HEK293 (cell line): ENCODE data around the gene TEAD2.

Experiments used
- CTCF ChIA-PET: fragments of 350-600 bp; formaldehyde crosslinking; extraction: SDS; loops from one replicate; lab custom pipeline; 2021; ENCODE audit warnings: antibody characterized with exemption; lab: Yijun Ruan, JAX
- POLR2A ChIA-PET: fragments of 300-600 bp; formaldehyde crosslinking; extraction: SDS; loops from one replicate; lab custom pipeline; 2020; ENCODE audit warnings: antibody characterized with exemption, inconsistent platforms; lab: Yijun Ruan, JAX
- H3K27ac ChIP-seq: fragments of 200-500 bp; sonication (Bioruptor generic); 2 replicates; pipeline ENCODE4 v1.5.1; 2014; ENCODE audit warnings: low read depth, low read length, control low read depth, inconsistent platforms; ENCODE audit errors: extremely low read depth
- H3K36me3 ChIP-seq, 2 experiments: fragments of 200-500 bp in 1 of 2; sonication (Bioruptor generic) in 1 of 2; 1 replicate in 1 of 2; 2 replicates in 1 of 2; pipeline ENCODE4 v1.5.1; 2014 to 2017; ENCODE audit warnings: inconsistent platforms in 2 of 2, low read length in 2 of 2; ENCODE audit not compliant: control insufficient read depth in 2 of 2, insufficient read depth in 1 of 2
- H3K4me1 ChIP-seq: fragments of 200-500 bp; sonication (Bioruptor generic); 2 replicates; pipeline ENCODE4 v1.5.1; 2014; ENCODE audit warnings: mild to moderate bottlenecking, low read length, inconsistent platforms; ENCODE audit not compliant: control insufficient read depth, insufficient read depth
- H3K4me3 ChIP-seq: 2 replicates; pipeline ENCODE4 v1.5.1; 2011; ENCODE audit warnings: low read depth, mild to moderate bottlenecking, control low read depth, low read length, moderate library complexity
- H3K9me3 ChIP-seq: fragments of 200-500 bp; sonication (Bioruptor generic); 2 replicates; pipeline ENCODE4 v1.5.1; 2014; ENCODE audit warnings: low read depth, low read length, inconsistent platforms; ENCODE audit not compliant: control insufficient read depth, insufficient read depth
- EGR2 ChIP-seq: fragments of 450-650 bp; formaldehyde crosslinking; IDR thresholded peaks from 2 replicates; pipeline ENCODE4 v1.5.1; 2016; ENCODE audit warnings: low read depth, missing biosample characterization, missing genetic modification characterization
- GLIS1 ChIP-seq: fragments of 450-650 bp; formaldehyde crosslinking; IDR thresholded peaks from 2 replicates; pipeline ENCODE4 v1.5.1; 2016; ENCODE audit warnings: missing biosample characterization, missing genetic modification characterization
- HOXC10 ChIP-seq: sonication (generic); formaldehyde crosslinking; IDR thresholded peaks from 2 replicates; pipeline ENCODE4 v1.8.1; 2023; ENCODE audit warnings: mild to moderate bottlenecking, missing genetic modification reagents
- TRIM28 ChIP-seq: IDR thresholded peaks from 2 replicates; pipeline ENCODE4 v1.6.1; 2011; ENCODE audit warnings: low read length, control low read depth, borderline replicate concordance
- ZBTB17 ChIP-seq: fragments of 450-650 bp; formaldehyde crosslinking; IDR thresholded peaks from 2 replicates; pipeline ENCODE4 v1.5.1; 2016; ENCODE audit warnings: missing biosample characterization, missing genetic modification characterization
- ZFHX2 ChIP-seq: fragments of 450-650 bp; formaldehyde crosslinking; conservative IDR thresholded peaks from 2 replicates; pipeline ENCODE4 v1.5.1; 2016; ENCODE audit warnings: missing biosample characterization, missing genetic modification characterization
- ZNF223 ChIP-seq: fragments of 450-650 bp; formaldehyde crosslinking; IDR thresholded peaks from 2 replicates; pipeline ENCODE4 v1.5.1; 2016; ENCODE audit warnings: missing biosample characterization, missing genetic modification characterization
- ZNF335 ChIP-seq: fragments of 450-650 bp; formaldehyde crosslinking; conservative IDR thresholded peaks from 2 replicates; pipeline ENCODE4 v1.5.1; 2016; ENCODE audit warnings: missing biosample characterization, missing genetic modification characterization
- ZNF423 ChIP-seq: fragments of 450-650 bp; formaldehyde crosslinking; IDR thresholded peaks from 2 replicates; pipeline ENCODE4 v1.5.1; 2016; ENCODE audit warnings: missing biosample characterization, missing genetic modification characterization
- ZNF426 ChIP-seq: fragments of 450-650 bp; formaldehyde crosslinking; IDR thresholded peaks from 2 replicates; pipeline ENCODE4 v1.5.1; 2017; ENCODE audit warnings: missing biosample characterization, missing genetic modification characterization, mild to moderate bottlenecking, inconsistent platforms, moderate library complexity
- ZNF558 ChIP-seq: fragments of 450-650 bp; formaldehyde crosslinking; IDR thresholded peaks from 2 replicates; pipeline ENCODE4 v1.5.1; 2016; ENCODE audit warnings: missing biosample characterization, missing genetic modification characterization
- ZNF560 ChIP-seq: fragments of 450-650 bp; formaldehyde crosslinking; IDR thresholded peaks from 2 replicates; pipeline ENCODE4 v1.5.1; 2017; ENCODE audit warnings: missing biosample characterization, missing genetic modification characterization, borderline replicate concordance
- ZNF785 ChIP-seq: fragments of 450-650 bp; formaldehyde crosslinking; IDR thresholded peaks from 2 replicates; pipeline ENCODE4 v1.5.1; 2016; ENCODE audit warnings: missing biosample characterization, missing genetic modification characterization
- ZNF837 ChIP-seq: fragments of 450-650 bp; formaldehyde crosslinking; IDR thresholded peaks from 2 replicates; pipeline ENCODE4 v1.5.1; 2016; ENCODE audit warnings: missing biosample characterization, missing genetic modification characterization
- TF ChIP-seq, protein P1 (sequence below): fragments of 450-650 bp; IDR thresholded peaks from 2 replicates; pipeline ENCODE4 v1.5.1; 2018; ENCODE audit warnings: missing biosample characterization, missing genetic modification characterization
- TF ChIP-seq, protein P2 (sequence below): fragments of 450-650 bp; formaldehyde crosslinking; conservative IDR thresholded peaks from 2 replicates; pipeline ENCODE4 v1.5.1; 2016; ENCODE audit warnings: low read depth, missing biosample characterization, missing genetic modification characterization
- TF ChIP-seq, protein P3 (sequence below): fragments of 450-650 bp; formaldehyde crosslinking; IDR thresholded peaks from 2 replicates; pipeline ENCODE4 v1.5.1; 2016; ENCODE audit warnings: missing biosample characterization, missing genetic modification characterization, borderline replicate concordance
- TF ChIP-seq, protein P4 (sequence below): fragments of 450-650 bp; formaldehyde crosslinking; IDR thresholded peaks from 2 replicates; pipeline ENCODE4 v1.5.1; 2016; ENCODE audit warnings: missing biosample characterization, missing genetic modification characterization
- TF ChIP-seq, protein P5 (sequence below): fragments of 450-650 bp; formaldehyde crosslinking; IDR thresholded peaks from 2 replicates; pipeline ENCODE4 v1.5.1; 2017; ENCODE audit warnings: missing biosample characterization, mild to moderate bottlenecking, missing genetic modification characterization, moderate library complexity
- TF ChIP-seq, protein P6 (sequence below): fragments of 450-650 bp; formaldehyde crosslinking; IDR thresholded peaks from 2 replicates; pipeline ENCODE4 v1.5.1; 2016; ENCODE audit warnings: missing biosample characterization, missing genetic modification characterization
- TF ChIP-seq, protein P7 (sequence below): sonication (generic); formaldehyde crosslinking; IDR thresholded peaks from 2 replicates; pipeline ENCODE4 v1.8.1; 2022; ENCODE audit warnings: mild to moderate bottlenecking, moderate library complexity, missing genetic modification reagents
- TF ChIP-seq, protein P8 (sequence below): fragments of 450-650 bp; formaldehyde crosslinking; IDR thresholded peaks from 2 replicates; pipeline ENCODE4 v1.5.1; 2016; ENCODE audit warnings: missing biosample characterization, missing genetic modification characterization

TEAD2 gene

DNA sequence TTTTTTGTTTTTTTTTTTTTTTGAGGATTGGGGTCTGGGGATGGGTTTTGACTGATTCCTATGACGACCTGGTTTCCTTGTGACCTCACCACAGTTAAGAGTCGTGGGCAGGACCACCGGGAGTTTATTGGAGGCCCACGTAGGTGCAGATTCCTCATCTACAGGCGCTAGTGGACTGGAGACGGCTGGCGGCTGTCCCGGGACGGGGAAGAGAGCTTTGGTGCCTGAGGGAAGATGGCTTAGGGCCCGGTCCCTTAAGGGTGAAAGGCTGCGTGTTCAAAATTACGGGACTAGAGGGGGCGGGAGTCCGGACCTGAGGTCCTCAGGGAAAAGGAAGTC, 682 bp upstream of the TEAD2 start:
- ChIA-PET CTCF (interaction anchor here (0.6 to 1.0 kb wide), 4 partner anchors 13 to 136 kb away, joined by 3 to 4 read pairs (median 3); no protein-coding TSS in a partner anchor), POLR2A (interaction anchor here (0.7 to 2.0 kb wide), 6 partner anchors 80 to 214 kb away, joined by 3 to 6 read pairs (median 3); partner anchors contain the start of genes ALDH16A1 and PIH1D1)
- peaks cover 10 to 11% of the 10 kb centered on the region in 2 experiments for H3K36me3 ChIP-seq
- H3K4me1 ChIP-seq = peaks cover 14% of the 10 kb centered on the region
- H3K4me3 ChIP-seq = peak overlapping the region; percentile 26
- no peaks in the 10 kb centered on the region for H3K9me3 ChIP-seq
- H3K27ac ChIP-seq = peak overlapping the region; percentile 37; the same call in 1 of the 2 replicates
- TF ChIP-seq ZNF423 (tag by site-specific recombination) = no peak
- TF ChIP-seq ZFHX2 (tag by site-specific recombination) = peak; percentile 72
- TF ChIP-seq, protein P1, sequence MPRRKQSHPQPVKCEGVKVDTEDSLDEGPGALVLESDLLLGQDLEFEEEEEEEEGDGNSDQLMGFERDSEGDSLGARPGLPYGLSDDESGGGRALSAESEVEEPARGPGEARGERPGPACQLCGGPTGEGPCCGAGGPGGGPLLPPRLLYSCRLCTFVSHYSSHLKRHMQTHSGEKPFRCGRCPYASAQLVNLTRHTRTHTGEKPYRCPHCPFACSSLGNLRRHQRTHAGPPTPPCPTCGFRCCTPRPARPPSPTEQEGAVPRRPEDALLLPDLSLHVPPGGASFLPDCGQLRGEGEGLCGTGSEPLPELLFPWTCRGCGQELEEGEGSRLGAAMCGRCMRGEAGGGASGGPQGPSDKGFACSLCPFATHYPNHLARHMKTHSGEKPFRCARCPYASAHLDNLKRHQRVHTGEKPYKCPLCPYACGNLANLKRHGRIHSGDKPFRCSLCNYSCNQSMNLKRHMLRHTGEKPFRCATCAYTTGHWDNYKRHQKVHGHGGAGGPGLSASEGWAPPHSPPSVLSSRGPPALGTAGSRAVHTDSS (tag by site-specific recombination) = no peak
- TF ChIP-seq ZNF785 (tag by site-specific recombination) = no peak
- TF ChIP-seq ZNF558 (tag by site-specific recombination) = no peak
- no peak for TF ChIP-seq ZNF560 (tag by site-specific recombination)
- TF ChIP-seq ZBTB17 (tag by site-specific recombination) = no peak; the same call in 1 of the 2 replicates
- TF ChIP-seq, protein P2, sequence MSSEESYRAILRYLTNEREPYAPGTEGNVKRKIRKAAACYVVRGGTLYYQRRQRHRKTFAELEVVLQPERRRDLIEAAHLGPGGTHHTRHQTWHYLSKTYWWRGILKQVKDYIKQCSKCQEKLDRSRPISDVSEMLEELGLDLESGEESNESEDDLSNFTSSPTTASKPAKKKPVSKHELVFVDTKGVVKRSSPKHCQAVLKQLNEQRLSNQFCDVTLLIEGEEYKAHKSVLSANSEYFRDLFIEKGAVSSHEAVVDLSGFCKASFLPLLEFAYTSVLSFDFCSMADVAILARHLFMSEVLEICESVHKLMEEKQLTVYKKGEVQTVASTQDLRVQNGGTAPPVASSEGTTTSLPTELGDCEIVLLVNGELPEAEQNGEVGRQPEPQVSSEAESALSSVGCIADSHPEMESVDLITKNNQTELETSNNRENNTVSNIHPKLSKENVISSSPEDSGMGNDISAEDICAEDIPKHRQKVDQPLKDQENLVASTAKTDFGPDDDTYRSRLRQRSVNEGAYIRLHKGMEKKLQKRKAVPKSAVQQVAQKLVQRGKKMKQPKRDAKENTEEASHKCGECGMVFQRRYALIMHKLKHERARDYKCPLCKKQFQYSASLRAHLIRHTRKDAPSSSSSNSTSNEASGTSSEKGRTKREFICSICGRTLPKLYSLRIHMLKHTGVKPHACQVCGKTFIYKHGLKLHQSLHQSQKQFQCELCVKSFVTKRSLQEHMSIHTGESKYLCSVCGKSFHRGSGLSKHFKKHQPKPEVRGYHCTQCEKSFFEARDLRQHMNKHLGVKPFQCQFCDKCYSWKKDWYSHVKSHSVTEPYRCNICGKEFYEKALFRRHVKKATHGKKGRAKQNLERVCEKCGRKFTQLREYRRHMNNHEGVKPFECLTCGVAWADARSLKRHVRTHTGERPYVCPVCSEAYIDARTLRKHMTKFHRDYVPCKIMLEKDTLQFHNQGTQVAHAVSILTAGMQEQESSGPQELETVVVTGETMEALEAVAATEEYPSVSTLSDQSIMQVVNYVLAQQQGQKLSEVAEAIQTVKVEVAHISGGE (tag by site-specific recombination) = no peak
- TF ChIP-seq ZNF335 (tag by site-specific recombination) = peak; percentile 43
- TF ChIP-seq, protein P3, sequence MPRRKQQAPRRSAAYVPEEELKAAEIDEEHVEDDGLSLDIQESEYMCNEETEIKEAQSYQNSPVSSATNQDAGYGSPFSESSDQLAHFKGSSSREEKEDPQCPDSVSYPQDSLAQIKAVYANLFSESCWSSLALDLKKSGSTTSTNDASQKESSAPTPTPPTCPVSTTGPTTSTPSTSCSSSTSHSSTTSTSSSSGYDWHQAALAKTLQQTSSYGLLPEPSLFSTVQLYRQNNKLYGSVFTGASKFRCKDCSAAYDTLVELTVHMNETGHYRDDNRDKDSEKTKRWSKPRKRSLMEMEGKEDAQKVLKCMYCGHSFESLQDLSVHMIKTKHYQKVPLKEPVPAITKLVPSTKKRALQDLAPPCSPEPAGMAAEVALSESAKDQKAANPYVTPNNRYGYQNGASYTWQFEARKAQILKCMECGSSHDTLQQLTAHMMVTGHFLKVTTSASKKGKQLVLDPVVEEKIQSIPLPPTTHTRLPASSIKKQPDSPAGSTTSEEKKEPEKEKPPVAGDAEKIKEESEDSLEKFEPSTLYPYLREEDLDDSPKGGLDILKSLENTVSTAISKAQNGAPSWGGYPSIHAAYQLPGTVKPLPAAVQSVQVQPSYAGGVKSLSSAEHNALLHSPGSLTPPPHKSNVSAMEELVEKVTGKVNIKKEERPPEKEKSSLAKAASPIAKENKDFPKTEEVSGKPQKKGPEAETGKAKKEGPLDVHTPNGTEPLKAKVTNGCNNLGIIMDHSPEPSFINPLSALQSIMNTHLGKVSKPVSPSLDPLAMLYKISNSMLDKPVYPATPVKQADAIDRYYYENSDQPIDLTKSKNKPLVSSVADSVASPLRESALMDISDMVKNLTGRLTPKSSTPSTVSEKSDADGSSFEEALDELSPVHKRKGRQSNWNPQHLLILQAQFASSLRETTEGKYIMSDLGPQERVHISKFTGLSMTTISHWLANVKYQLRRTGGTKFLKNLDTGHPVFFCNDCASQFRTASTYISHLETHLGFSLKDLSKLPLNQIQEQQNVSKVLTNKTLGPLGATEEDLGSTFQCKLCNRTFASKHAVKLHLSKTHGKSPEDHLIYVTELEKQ (tag by site-specific recombination) = no peak
- TF ChIP-seq, protein P4, sequence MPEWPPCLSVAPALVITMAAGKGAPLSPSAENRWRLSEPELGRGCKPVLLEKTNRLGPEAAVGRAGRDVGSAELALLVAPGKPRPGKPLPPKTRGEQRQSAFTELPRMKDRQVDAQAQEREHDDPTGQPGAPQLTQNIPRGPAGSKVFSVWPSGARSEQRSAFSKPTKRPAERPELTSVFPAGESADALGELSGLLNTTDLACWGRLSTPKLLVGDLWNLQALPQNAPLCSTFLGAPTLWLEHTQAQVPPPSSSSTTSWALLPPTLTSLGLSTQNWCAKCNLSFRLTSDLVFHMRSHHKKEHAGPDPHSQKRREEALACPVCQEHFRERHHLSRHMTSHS (tag by site-specific recombination) = no peak
- TF ChIP-seq ZNF426 (tag by site-specific recombination) = no peak
- no peak for TF ChIP-seq HOXC10 (CRISPR knock-in tag)
- TF ChIP-seq, protein P5, sequence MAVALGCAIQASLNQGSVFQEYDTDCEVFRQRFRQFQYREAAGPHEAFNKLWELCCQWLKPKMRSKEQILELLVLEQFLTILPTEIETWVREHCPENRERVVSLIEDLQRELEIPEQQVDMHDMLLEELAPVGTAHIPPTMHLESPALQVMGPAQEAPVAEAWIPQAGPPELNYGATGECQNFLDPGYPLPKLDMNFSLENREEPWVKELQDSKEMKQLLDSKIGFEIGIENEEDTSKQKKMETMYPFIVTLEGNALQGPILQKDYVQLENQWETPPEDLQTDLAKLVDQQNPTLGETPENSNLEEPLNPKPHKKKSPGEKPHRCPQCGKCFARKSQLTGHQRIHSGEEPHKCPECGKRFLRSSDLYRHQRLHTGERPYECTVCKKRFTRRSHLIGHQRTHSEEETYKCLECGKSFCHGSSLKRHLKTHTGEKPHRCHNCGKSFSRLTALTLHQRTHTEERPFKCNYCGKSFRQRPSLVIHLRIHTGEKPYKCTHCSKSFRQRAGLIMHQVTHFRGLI (tag by site-specific recombination) = no peak
- no peak for TF ChIP-seq ZNF223 (tag by site-specific recombination)
- TF ChIP-seq, protein P6, sequence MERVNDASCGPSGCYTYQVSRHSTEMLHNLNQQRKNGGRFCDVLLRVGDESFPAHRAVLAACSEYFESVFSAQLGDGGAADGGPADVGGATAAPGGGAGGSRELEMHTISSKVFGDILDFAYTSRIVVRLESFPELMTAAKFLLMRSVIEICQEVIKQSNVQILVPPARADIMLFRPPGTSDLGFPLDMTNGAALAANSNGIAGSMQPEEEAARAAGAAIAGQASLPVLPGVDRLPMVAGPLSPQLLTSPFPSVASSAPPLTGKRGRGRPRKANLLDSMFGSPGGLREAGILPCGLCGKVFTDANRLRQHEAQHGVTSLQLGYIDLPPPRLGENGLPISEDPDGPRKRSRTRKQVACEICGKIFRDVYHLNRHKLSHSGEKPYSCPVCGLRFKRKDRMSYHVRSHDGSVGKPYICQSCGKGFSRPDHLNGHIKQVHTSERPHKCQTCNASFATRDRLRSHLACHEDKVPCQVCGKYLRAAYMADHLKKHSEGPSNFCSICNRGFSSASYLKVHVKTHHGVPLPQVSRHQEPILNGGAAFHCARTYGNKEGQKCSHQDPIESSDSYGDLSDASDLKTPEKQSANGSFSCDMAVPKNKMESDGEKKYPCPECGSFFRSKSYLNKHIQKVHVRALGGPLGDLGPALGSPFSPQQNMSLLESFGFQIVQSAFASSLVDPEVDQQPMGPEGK (tag by site-specific recombination) = no peak
- TF ChIP-seq EGR2 (tag by site-specific recombination) = peak; percentile 44; the same call in 1 of the 2 replicates
- TF ChIP-seq ZNF837 = no peak
- TF ChIP-seq, protein P7, sequence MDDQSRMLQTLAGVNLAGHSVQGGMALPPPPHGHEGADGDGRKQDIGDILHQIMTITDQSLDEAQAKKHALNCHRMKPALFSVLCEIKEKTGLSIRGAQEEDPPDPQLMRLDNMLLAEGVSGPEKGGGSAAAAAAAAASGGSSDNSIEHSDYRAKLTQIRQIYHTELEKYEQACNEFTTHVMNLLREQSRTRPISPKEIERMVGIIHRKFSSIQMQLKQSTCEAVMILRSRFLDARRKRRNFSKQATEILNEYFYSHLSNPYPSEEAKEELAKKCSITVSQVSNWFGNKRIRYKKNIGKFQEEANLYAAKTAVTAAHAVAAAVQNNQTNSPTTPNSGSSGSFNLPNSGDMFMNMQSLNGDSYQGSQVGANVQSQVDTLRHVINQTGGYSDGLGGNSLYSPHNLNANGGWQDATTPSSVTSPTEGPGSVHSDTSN (CRISPR knock-in tag) = no peak
- TF ChIP-seq, protein P8, sequence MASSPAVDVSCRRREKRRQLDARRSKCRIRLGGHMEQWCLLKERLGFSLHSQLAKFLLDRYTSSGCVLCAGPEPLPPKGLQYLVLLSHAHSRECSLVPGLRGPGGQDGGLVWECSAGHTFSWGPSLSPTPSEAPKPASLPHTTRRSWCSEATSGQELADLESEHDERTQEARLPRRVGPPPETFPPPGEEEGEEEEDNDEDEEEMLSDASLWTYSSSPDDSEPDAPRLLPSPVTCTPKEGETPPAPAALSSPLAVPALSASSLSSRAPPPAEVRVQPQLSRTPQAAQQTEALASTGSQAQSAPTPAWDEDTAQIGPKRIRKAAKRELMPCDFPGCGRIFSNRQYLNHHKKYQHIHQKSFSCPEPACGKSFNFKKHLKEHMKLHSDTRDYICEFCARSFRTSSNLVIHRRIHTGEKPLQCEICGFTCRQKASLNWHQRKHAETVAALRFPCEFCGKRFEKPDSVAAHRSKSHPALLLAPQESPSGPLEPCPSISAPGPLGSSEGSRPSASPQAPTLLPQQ = no peak
- no peak for TF ChIP-seq TRIM28
- peak; percentile 12; the same call in 1 of the 2 replicates for TF ChIP-seq GLIS1 (tag by site-specific recombination)
